ENCODE data around the gene ERVH48-1.

DNA sequence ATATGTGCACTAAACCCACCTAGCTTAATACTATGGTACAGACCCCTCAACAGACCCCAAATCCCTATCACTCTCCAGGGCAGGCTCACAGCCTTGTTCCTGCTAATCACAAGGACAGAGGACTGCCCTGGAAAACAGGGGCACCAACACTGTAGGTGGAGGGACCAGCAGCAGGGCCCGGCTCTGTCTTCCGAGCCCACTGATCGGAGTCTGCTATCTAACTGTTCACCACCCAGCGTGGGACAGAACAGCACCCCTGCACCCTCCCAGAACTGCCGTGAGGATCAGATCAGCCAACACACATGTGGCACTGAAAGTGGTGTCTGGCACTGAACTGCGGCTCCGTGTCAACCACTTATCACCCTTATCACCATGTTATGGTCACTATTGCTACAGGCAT, 52.3 kb downstream of the ERVH48-1 start:
- TF ChIP-seq EZH2phosphoT487 (IDR thresholded peaks at IDR 0.05; ENCODE audit: borderline replicate concordance, low read length) = no peak
- TF ChIP-seq, protein P1, sequence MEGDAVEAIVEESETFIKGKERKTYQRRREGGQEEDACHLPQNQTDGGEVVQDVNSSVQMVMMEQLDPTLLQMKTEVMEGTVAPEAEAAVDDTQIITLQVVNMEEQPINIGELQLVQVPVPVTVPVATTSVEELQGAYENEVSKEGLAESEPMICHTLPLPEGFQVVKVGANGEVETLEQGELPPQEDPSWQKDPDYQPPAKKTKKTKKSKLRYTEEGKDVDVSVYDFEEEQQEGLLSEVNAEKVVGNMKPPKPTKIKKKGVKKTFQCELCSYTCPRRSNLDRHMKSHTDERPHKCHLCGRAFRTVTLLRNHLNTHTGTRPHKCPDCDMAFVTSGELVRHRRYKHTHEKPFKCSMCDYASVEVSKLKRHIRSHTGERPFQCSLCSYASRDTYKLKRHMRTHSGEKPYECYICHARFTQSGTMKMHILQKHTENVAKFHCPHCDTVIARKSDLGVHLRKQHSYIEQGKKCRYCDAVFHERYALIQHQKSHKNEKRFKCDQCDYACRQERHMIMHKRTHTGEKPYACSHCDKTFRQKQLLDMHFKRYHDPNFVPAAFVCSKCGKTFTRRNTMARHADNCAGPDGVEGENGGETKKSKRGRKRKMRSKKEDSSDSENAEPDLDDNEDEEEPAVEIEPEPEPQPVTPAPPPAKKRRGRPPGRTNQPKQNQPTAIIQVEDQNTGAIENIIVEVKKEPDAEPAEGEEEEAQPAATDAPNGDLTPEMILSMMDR (IDR thresholded peaks at IDR 0.05; ENCODE audit: low read depth, low read length, poor library complexity, severe bottlenecking) = no peak

Data from DOHH2 (cell line).